OCI-LY1 (cell line): ENCODE measurements around the gene ZNF219.

Experiments
- CTCF ChIP-seq: fragments of 200-600 bp; sonication (generic), shearing (Covaris generic); IDR thresholded peaks from 2 replicates; pipeline ENCODE4 v1.5.1; 2017; ENCODE audit warnings: mild to moderate bottlenecking, antibody characterized with exemption, low read length, moderate library complexity, mixed read lengths
- EZH2 ChIP-seq: fragments of 200-600 bp; sonication (generic), shearing (Covaris generic); IDR thresholded peaks from 2 replicates; pipeline ENCODE4 v1.8.0; 2017; ENCODE audit warnings: borderline replicate concordance, mixed run types, mild to moderate bottlenecking, antibody characterized with exemption, low read length, moderate library complexity, mixed read lengths

GRCh38 chr14:21084396-21084795 lies 14.1 kb downstream of the ZNF219 start:
- TF ChIP-seq CTCF = no peak
- TF ChIP-seq EZH2 = no peak
